WI38 (cell line): ENCODE measurements around the gene MGAT4A.
"Not testable (repeated sequence)": the region's sequence is repeated elsewhere in the genome, so short reads cannot be mapped to it uniquely, and the experiment has no call there.

Experiments used
- H3K4me3 ChIP-seq: 2 replicates; pipeline ENCODE4 v1.5.1; 2011; ENCODE audit warnings: low read depth, mild to moderate bottlenecking, control low read depth, low read length
- TF ChIP-seq, protein P1 (sequence below): IDR thresholded peaks from 2 replicates; pipeline ENCODE4 v1.5.1; 2012; ENCODE audit warnings: low read depth, mild to moderate bottlenecking, control low read depth, low read length

MGAT4A gene

DNA sequence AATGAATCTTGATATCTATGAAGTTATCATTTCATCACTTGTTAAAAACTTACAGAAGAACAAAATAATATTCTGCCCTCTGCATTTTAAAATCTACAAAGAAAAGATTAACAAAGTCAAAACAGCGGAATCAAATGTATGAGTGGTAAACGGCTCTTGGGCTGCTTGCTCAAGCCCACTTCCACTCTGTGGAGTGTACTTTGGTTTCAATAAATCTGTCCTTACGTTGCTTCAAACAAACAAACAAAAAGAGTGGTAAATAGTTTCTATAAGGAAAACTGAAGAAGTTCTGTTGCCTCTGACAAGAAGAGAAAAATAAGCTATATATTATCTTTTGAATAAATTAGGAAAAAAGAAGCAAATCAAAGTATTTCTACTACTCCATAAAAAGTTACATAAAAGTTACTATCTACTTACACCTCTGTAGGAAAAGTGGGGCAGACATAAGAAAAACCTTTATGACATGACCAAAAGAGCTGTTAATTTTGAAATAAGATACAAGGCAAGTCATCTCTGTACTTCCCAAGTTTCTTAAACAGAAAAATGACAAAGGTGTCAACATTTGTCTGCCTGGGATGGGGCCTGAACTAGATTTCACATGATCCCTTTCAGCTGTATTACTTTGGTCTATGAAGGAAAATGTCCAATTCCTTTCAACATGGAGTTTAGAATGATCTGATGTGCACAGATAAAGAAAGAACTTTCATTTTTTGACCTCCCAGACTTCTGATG lies 56.5 kb downstream of the MGAT4A start:
- H3K4me3 ChIP-seq: no peak overlapping the region
- TF ChIP-seq, protein P1, sequence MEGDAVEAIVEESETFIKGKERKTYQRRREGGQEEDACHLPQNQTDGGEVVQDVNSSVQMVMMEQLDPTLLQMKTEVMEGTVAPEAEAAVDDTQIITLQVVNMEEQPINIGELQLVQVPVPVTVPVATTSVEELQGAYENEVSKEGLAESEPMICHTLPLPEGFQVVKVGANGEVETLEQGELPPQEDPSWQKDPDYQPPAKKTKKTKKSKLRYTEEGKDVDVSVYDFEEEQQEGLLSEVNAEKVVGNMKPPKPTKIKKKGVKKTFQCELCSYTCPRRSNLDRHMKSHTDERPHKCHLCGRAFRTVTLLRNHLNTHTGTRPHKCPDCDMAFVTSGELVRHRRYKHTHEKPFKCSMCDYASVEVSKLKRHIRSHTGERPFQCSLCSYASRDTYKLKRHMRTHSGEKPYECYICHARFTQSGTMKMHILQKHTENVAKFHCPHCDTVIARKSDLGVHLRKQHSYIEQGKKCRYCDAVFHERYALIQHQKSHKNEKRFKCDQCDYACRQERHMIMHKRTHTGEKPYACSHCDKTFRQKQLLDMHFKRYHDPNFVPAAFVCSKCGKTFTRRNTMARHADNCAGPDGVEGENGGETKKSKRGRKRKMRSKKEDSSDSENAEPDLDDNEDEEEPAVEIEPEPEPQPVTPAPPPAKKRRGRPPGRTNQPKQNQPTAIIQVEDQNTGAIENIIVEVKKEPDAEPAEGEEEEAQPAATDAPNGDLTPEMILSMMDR: no peak

DNA sequence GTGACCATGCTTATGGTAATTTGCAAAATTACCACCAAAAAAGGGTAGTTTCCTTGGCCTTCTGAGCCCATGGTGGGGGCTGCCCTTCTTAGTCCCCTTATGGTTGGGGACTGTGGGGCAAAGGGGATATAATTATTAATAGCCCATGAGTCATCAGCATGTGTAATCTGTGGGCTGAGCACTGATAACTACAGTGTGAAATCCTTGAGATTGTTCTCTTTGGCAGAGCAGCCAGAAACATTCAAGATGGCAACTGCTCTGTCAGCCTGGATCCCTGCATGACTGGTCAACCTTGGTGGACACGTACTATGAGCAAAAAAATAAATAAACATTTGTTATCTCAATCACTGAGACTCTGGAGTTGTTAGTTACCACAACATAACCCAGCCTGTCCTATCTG lies 61.3 kb downstream of the MGAT4A start:
- TF ChIP-seq, protein P1: no peak
- H3K4me3 ChIP-seq: no peak overlapping the region

DNA sequence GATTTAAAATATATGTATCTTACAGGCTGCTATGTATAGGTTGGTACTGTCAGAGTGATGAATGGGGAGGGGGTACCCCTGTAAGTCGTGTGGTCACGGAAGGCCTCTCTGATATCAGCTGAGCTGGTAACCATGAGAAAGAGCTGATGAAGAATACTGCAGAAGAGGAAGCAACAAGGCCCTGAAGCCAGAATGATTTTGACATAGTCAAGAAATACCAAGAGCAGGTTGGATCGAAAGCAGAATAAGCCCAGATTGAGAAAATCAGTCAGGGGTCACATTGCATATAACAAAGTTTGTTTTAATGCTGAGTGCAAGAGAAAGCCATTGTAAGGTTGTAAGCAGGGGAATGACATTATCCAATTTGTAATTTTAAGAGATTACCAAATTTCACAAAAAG lies 65.3 kb downstream of the MGAT4A start:
- H3K4me3 ChIP-seq: no peak overlapping the region
- TF ChIP-seq, protein P1: no peak

DNA sequence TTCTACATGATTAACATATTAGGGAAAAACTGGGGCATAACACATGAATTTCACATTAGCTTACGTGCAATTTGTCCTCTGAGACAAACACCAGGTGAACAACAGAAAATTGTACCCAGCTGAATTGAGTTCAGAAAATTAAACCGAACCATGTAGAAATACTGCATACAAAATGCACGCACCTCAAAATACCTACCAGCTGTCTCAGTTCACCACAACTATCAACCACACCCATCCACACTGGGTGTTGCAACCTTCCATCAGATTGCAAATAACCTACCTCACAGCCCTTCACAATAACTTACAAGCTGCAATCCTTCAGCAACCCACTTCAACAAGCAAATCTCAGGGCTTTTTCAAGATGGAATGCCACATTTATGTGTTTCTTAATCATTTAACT lies 66.6 kb downstream of the MGAT4A start:
- TF ChIP-seq, protein P1: no peak
- H3K4me3 ChIP-seq: no peak overlapping the region

DNA sequence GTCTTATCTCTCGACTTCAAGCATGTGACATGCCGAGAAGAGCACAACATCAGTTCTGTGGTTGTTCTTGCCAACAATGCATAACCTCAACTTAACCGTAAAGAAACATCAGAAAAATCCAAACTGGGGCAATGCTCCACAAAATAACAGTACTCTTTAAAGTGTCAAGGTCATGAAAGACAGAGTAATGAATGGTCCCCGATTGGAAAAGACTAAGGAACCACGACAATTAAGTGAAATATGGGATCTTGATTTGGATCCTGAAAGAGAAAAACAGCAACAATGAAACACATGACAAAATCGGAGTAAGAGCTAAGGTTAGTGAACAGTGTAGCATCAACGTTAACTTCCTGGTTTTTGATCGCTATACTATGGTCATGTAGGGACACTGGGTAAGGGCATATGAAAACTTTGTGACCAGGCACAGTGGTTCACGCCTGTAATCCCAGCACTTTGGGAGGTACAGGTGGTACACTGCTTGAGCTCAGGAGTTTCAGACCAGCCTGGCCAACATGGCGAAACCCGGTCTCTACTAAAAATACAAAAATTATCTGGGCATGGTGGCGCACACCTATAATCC lies 67.3 kb downstream of the MGAT4A start:
- no peak overlapping the region for H3K4me3 ChIP-seq
- TF ChIP-seq, protein P1: no peak

DNA sequence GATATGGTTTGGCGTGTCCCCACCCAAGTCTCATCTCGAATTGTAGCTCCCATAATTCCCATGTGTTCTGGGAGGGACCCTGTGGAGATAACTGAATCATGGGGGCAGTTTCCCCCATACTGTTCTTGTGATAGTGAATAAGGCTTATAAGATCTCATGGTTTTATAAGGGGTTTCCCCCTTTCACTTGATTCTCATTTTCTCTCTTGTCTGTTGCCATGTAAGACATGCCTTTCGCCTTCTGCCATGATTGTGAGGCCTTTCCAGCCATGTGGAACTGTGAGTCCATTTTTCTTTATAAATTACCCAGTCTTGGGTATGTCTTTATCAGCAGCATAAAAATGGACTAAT lies 71.5 kb downstream of the MGAT4A start:
- H3K4me3 ChIP-seq: not testable (repeated sequence)

DNA sequence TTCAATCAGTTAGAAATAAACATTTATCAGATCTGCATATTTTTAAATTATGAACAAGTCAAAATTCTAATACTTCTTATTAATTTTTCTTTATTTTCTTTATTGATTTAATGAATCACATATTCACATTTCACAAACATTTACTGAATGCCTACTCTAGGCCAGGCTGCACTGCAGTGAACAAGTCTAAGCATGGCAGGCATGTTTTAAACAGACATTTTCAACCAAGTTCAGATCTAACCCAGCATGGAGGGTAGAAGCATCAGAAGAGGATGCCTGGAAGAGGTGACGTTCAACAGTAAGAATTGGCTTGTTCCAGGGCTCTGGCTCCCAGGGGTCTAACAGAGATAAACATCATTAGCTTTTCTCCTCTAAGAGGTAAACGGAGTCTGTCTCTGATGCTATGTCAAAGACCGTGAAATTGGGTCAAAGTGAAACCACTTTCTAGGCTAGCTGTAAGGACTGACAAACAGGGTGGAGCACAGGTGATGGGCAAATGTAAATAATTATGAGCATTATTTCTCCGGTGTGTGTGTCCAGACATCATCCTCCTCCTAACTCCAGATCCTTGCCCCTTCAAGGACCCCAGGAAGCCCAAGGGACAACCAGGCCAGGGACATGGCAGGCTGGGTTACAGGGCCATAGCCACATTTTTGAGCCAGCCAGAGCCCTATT lies 72.0 kb downstream of the MGAT4A start:
- H3K4me3 ChIP-seq: no peak overlapping the region
- TF ChIP-seq, protein P1: no peak
